Astrocyte of the cerebellum (primary cell): ENCODE measurements around the gene SRSF4.
A peak's percentile ranks its signal among the peaks of the same experiment; 100 is the strongest.

Experiments
- DNase-seq: peaks from one replicate; pipeline ENCODE4 v3.0.0-alpha.2; 2011; ENCODE audit warnings: low read depth
- H3K4me3 ChIP-seq: 2 replicates; pipeline ENCODE4 v1.5.1; 2011; ENCODE audit warnings: mild to moderate bottlenecking, low read depth, low read length, moderate library complexity
- CTCF ChIP-seq: IDR thresholded peaks from 2 replicates; pipeline ENCODE4 v1.5.1; 2012; ENCODE audit warnings: low read length, low read depth, moderate library complexity, mild to moderate bottlenecking; ENCODE audit errors: missing control alignments
- in situ Hi-C: cut with HindIII; loops from 2 replicates; pipeline ENCODE4 v1.10.0; 2017; ENCODE audit warnings: low sequenced_read_pairs

Gene SRSF4

GRCh38 chr1:29181413-29182225 is at the start of gene SRSF4:
TSS of gene SRSF4 (minus strand) at chr1:29181900. CDS start at chr1:29181752, 148 bp downstream.
- TF ChIP-seq CTCF: peak; percentile 57
- peak within 1 kb of the TSS; percentile 92 for H3K4me3 ChIP-seq
- in situ Hi-C loops: no loop called here
- DNase-seq: peak; percentile 95

GRCh38 chr1:29230553-29231378 is 49.1 kb upstream of the SRSF4 start, which contains the start of gene MECR:
TSS of gene MECR (minus strand) at chr1:29230934. CDS start at chr1:29230906, 28 bp downstream.
- in situ Hi-C loops: loop anchor here (25.0 kb wide), 3 partner anchors 157 to 882 kb away; no protein-coding TSS in a partner anchor
- H3K4me3 ChIP-seq: peak within 1 kb of the TSS; percentile 69
- DNase-seq: peak; percentile 72
- TF ChIP-seq CTCF: peak; percentile 28

- in situ Hi-C loops: loop anchor here (25.0 kb wide), 3 partner anchors 157 to 882 kb away; no protein-coding TSS in a partner anchor
- peak overlapping the region; percentile 69 for H3K4me3 ChIP-seq
- no peak for DNase-seq
- TF ChIP-seq CTCF: no peak
These were observed 48.5 kb upstream of the SRSF4 start for GRCh38 chr1:29230204-29230552.

- DNase-seq: no peak
- H3K4me3 ChIP-seq: no peak overlapping the region
- no peak for TF ChIP-seq CTCF
- in situ Hi-C loops: loop anchor here (25.0 kb wide), 3 partner anchors 160 to 885 kb away; no protein-coding TSS in a partner anchor
These were observed 45.8 kb upstream of the SRSF4 start for GRCh38 chr1:29227511-29227910.

GRCh38 chr1:29225361-29225760 is 43.7 kb upstream of the SRSF4 start:
- no peak overlapping the region for H3K4me3 ChIP-seq
- in situ Hi-C loops: loop anchor here (25.0 kb wide), 3 partner anchors 162 to 887 kb away; no protein-coding TSS in a partner anchor
- DNase-seq: no peak
- no peak for TF ChIP-seq CTCF

- TF ChIP-seq CTCF: no peak
- in situ Hi-C loops: no loop called here
- no peak for DNase-seq
- H3K4me3 ChIP-seq: no peak overlapping the region
These were observed 42.7 kb upstream of the SRSF4 start for GRCh38 chr1:29224356-29224837.
